ENCODE measurements around the gene HK1. TPM values are rescaled to one million over a fixed set of nuclear protein-coding genes. Genes with fewer than 3 reads are reported as not detected.

HK1 gene
- total RNA-seq, 2 donors from 2014 or later: 150 to 158 TPM

- H3K27me3 ChIP-seq (replicated peaks; ENCODE audit: insufficient read depth): no peaks in the 10 kb centered on the region
- H3K4me3 ChIP-seq: peak overlapping the region; percentile 12
- H3K9me3 ChIP-seq: no peaks in the 10 kb centered on the region
- ATAC-seq (ENCODE audit: insufficient number of reproducible peaks, low FRiP score, low read depth) (no peak), DNase-seq (ENCODE audit: low spot score) (no peak)
- H3K27ac ChIP-seq: peak overlapping the region; percentile 61 to 76
- H3K4me1 ChIP-seq (ENCODE audit: control insufficient read depth in 1 of 2, low read depth in 2 of 2): peaks cover 31 to 51% of the 10 kb centered on the region in 2 donors
- TF ChIP-seq CTCF (IDR thresholded peaks at IDR 0.05): no peak
- peaks cover 5% of the 10 kb centered on the region for H3K36me3 ChIP-seq
These were observed 74.4 kb downstream of the HK1 start for GRCh38 chr10:69352569-69353264.

- TF ChIP-seq CTCF (IDR thresholded peaks at IDR 0.05): no peak
- Histone ChIP-seq H3K4me3 (no peak overlapping the region), H3K27me3 (replicated peaks; ENCODE audit: insufficient read depth) (no peaks in the 10 kb centered on the region), H3K9me3 (no peaks in the 10 kb centered on the region), H3K27ac (peak overlapping the region in 1 of 2 donors; percentile 76), H3K36me3 (peaks cover 5% of the 10 kb centered on the region), H3K4me1 (ENCODE audit: control insufficient read depth in 1 of 2, low read depth in 2 of 2) (peaks cover 43 to 53% of the 10 kb centered on the region in 2 donors)
- DNase-seq (ENCODE audit: low spot score) (no peak), ATAC-seq (ENCODE audit: insufficient number of reproducible peaks, low FRiP score, low read depth) (no peak)
These were observed 75.8 kb downstream of the HK1 start for GRCh38 chr10:69353977-69354635.

GRCh38 chr10:69356187-69356586 is 77.9 kb downstream of the HK1 start:
- no peak for TF ChIP-seq CTCF (IDR thresholded peaks at IDR 0.05)
- Histone ChIP-seq H3K27ac (no peak overlapping the region), H3K4me3 (no peak overlapping the region), H3K4me1 (ENCODE audit: control insufficient read depth in 1 of 2, low read depth in 2 of 2) (peaks cover 55 to 63% of the 10 kb centered on the region in 2 donors), H3K27me3 (replicated peaks; ENCODE audit: insufficient read depth) (no peaks in the 10 kb centered on the region), H3K36me3 (no peaks in the 10 kb centered on the region), H3K9me3 (no peaks in the 10 kb centered on the region)
- no peak for DNase-seq (ENCODE audit: low spot score)
- no peak for ATAC-seq (ENCODE audit: insufficient number of reproducible peaks, low FRiP score, low read depth)

- TF ChIP-seq CTCF (IDR thresholded peaks at IDR 0.05): no peak
- no peak overlapping the region for H3K4me3 ChIP-seq
- ATAC-seq (ENCODE audit: insufficient number of reproducible peaks, low FRiP score, low read depth) (no peak), DNase-seq (ENCODE audit: low spot score) (no peak)
- no peaks in the 10 kb centered on the region for H3K9me3 ChIP-seq
- no peaks in the 10 kb centered on the region for H3K36me3 ChIP-seq
- H3K4me1 ChIP-seq (ENCODE audit: control insufficient read depth in 1 of 2, low read depth in 2 of 2): peaks cover 60 to 66% of the 10 kb centered on the region in 2 donors
- H3K27me3 ChIP-seq (replicated peaks; ENCODE audit: insufficient read depth): no peaks in the 10 kb centered on the region
- H3K27ac ChIP-seq: peak overlapping the region; percentile 91 to 97
These were observed 80.0 kb downstream of the HK1 start for GRCh38 chr10:69358148-69358795.

GRCh38 chr10:69359148-69359547 is 80.9 kb downstream of the HK1 start:
- DNase-seq (ENCODE audit: low spot score): no peak
- Histone ChIP-seq H3K27me3 (replicated peaks; ENCODE audit: insufficient read depth) (no peaks in the 10 kb centered on the region), H3K9me3 (no peaks in the 10 kb centered on the region), H3K4me1 (ENCODE audit: control insufficient read depth in 1 of 2, low read depth in 2 of 2) (peaks cover 55 to 68% of the 10 kb centered on the region in 2 donors), H3K36me3 (no peaks in the 10 kb centered on the region), H3K4me3 (no peak overlapping the region), H3K27ac (peak overlapping the region; percentile 91 to 97)
- TF ChIP-seq CTCF (IDR thresholded peaks at IDR 0.05): no peak
- no peak for ATAC-seq (ENCODE audit: insufficient number of reproducible peaks, low FRiP score, low read depth)

Measured in thoracic aorta (tissue), 2 donors.